Muscle layer of colon (tissue), 2 donors: ENCODE measurements around the gene SLC6A4.

Experiments
- H3K27ac ChIP-seq: one replicate; pipeline ENCODE4 v1.7.0; 2013; ENCODE audit warnings: low read depth, mild to moderate bottlenecking, low read length, moderate library complexity
- H3K27me3 ChIP-seq, 2 donors: one replicate each; pipeline ENCODE4 v1.7.0; 2013; ENCODE audit warnings: low read length in 2 of 2, mild to moderate bottlenecking in 2 of 2; ENCODE audit not compliant: insufficient read depth in 2 of 2, control insufficient read depth in 1 of 2
- H3K36me3 ChIP-seq: one replicate; pipeline ENCODE4 v1.7.0; 2013; ENCODE audit warnings: mild to moderate bottlenecking, low read length; ENCODE audit not compliant: insufficient read depth
- H3K4me1 ChIP-seq: one replicate; pipeline ENCODE4 v1.7.0; 2013; ENCODE audit warnings: mild to moderate bottlenecking, low read length; ENCODE audit not compliant: insufficient read depth
- H3K4me3 ChIP-seq, 2 donors: one replicate each; pipeline ENCODE4 v1.7.0; 2013; ENCODE audit warnings: low read length in 2 of 2, low read depth in 1 of 2, mild to moderate bottlenecking in 1 of 2, moderate library complexity in 1 of 2
- H3K9ac ChIP-seq: one replicate; pipeline ENCODE4 v1.7.0; 2013; ENCODE audit warnings: low read length
- H3K9me3 ChIP-seq: one replicate; pipeline ENCODE4 v1.7.0; 2013; ENCODE audit warnings: mild to moderate bottlenecking, low read length
- donor health status: abdominal sarcoma.
- donor health status: Adenocarcinoma of cecum.

SLC6A4 gene

DNA sequence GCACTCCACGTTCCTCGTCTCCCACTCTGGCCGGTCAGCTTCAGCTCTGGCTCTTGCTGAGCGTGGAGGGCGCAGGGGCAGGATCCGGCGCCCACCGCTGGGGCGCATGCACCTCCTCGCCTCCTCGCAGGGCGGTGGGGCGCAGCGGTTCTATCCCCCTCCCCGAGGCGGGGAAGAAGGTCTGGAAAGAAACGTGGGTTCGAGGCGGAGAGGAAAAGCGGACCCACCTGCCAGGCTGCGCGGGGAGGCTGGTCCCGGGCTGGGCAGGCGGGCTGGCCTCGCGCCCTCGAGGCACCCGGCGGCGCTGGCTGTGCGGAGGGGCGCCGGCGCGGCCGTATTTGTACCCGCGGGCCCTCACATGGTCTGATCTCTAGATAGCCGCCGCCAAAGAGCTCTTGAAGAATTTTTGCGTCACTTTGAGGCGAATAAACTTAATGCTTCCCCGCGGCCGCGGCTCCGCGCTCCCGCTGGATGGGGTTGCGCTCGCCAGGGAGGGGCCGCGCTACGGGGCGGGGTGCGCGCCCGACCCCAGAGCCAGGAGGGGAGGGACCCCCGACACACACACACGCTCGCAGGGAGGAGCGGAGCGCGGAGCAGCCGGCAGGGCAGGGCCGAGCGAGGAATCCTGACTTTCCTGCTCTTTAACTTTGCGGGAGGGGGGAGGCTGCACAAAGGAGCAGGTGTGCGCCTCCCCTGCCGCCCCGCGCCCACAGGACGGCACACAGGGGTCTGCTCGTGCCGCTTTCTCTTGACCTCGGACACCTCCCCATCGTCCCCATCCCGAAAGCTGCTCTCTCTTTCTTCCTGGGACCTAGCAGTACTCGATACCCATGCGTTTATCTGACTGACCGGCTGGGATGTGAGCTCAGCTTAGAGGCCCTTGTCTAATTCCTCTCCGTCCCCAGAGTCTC, at the start of gene SLC6A4:
SLC6A4 (minus strand) TSS at position 312 of the 911 bp plus-strand sequence. CDS start 13,739 bp downstream, outside the sequence.
- Histone ChIP-seq H3K27ac (no peak within 1 kb of the TSS), H3K27me3 (peaks cover 31 to 54% of the 10 kb centered on the region in 2 donors), H3K9ac (no peak within 1 kb of the TSS), H3K4me3 (peak within 1 kb of the TSS; percentile 38 to 52), H3K36me3 (no peaks in the 10 kb centered on the region), H3K4me1 (peaks cover 18% of the 10 kb centered on the region), H3K9me3 (no peaks in the 10 kb centered on the region)

- H3K27ac ChIP-seq, result no peak overlapping the region
- H3K36me3 ChIP-seq, result peaks cover 27% of the 10 kb centered on the region
- H3K27me3 ChIP-seq, result no peaks in the 10 kb centered on the region
- H3K9ac ChIP-seq, result no peak overlapping the region
- H3K4me1 ChIP-seq, result no peaks in the 10 kb centered on the region
- H3K9me3 ChIP-seq, result no peaks in the 10 kb centered on the region
- no peak overlapping the region for H3K4me3 ChIP-seq
Observed at GRCh38 chr17:30279156-30279555, 43.7 kb upstream of the SLC6A4 start.

DNA sequence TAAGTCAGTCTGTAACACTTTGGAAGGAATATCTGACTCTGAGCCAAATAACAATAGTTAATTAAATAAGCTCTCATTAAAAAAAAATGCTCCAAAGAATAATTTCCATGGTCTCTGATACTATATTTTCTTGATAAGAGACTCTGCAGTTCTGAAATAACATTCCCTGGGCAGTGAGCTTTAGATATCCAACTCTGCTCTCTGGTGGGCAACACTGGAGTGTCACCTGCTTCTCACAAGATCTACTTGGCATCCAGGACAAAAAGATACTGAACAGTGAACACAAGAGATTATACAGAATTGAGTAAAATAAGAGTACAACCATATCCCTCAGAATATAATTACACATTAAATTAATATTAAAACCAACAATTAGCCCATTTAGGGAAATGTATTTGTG, 42.5 kb upstream of the SLC6A4 start:
- Histone ChIP-seq H3K4me3 (no peak overlapping the region), H3K9ac (no peak overlapping the region), H3K27ac (no peak overlapping the region), H3K27me3 (no peaks in the 10 kb centered on the region), H3K9me3 (no peaks in the 10 kb centered on the region), H3K4me1 (no peaks in the 10 kb centered on the region), H3K36me3 (peaks cover 33% of the 10 kb centered on the region)

DNA sequence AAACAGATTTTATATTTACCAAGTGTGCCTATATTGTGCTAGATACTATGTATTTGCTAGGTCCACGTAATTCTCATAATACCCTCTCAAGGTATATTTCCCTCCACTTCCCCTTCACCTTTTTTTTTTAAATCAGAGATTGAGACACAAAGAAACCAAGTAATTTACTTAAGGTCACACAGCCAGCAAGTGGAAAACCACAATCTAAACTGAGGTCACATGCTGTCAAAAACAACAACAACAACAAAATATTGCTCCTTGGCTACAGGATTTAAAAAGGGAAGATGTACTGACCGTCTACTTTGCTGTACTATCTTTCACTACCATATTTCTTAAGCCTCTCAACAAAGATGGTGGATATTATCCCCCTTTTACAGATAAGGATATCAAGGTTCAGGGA, 40.4 kb upstream of the SLC6A4 start:
- Histone ChIP-seq H3K27ac (no peak overlapping the region), H3K4me3 (no peak overlapping the region), H3K9ac (no peak overlapping the region), H3K36me3 (peaks cover 45% of the 10 kb centered on the region), H3K27me3 (no peaks in the 10 kb centered on the region), H3K4me1 (no peaks in the 10 kb centered on the region), H3K9me3 (no peaks in the 10 kb centered on the region)

GRCh38 chr17:30274887-30275286, 39.4 kb upstream of the SLC6A4 start:
- no peak overlapping the region for H3K4me3 ChIP-seq
- H3K9ac ChIP-seq, result no peak overlapping the region
- H3K27me3 ChIP-seq, result no peaks in the 10 kb centered on the region
- peaks cover 51% of the 10 kb centered on the region for H3K36me3 ChIP-seq
- no peaks in the 10 kb centered on the region for H3K4me1 ChIP-seq
- H3K27ac ChIP-seq, result no peak overlapping the region
- no peaks in the 10 kb centered on the region for H3K9me3 ChIP-seq

GRCh38 chr17:30273373-30273772, 37.9 kb upstream of the SLC6A4 start:
- H3K4me3 ChIP-seq, result no peak overlapping the region
- H3K27me3 ChIP-seq, result no peaks in the 10 kb centered on the region
- no peaks in the 10 kb centered on the region for H3K9me3 ChIP-seq
- H3K27ac ChIP-seq, result no peak overlapping the region
- no peak overlapping the region for H3K9ac ChIP-seq
- peaks cover 57% of the 10 kb centered on the region for H3K36me3 ChIP-seq
- no peaks in the 10 kb centered on the region for H3K4me1 ChIP-seq

DNA sequence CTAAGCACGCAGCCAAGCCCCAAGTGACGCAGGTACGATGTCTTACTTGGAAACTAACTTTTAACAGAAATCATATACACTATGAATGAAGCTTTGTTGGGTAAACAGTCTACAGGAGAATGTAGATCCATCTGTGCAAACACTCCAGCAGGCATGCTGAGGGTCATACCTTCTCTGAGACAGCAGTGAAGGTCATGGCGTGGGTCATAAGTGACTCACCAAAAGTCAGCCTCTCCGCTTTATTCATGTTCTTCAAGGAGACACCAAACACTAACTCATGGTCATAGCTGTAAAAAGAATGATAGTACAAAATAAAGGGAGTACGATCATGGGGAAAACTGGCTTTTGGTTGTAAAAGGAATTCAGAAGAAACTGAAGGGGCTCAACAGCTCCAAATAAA, 35.6 kb upstream of the SLC6A4 start:
- Histone ChIP-seq H3K27me3 (no peaks in the 10 kb centered on the region), H3K9ac (no peak overlapping the region), H3K4me3 (no peak overlapping the region), H3K9me3 (no peaks in the 10 kb centered on the region), H3K27ac (no peak overlapping the region), H3K36me3 (peaks cover 65% of the 10 kb centered on the region), H3K4me1 (no peaks in the 10 kb centered on the region)

- Histone ChIP-seq H3K27me3 (no peaks in the 10 kb centered on the region), H3K36me3 (peaks cover 61% of the 10 kb centered on the region), H3K9me3 (no peaks in the 10 kb centered on the region), H3K27ac (no peak overlapping the region), H3K4me3 (no peak overlapping the region), H3K4me1 (no peaks in the 10 kb centered on the region), H3K9ac (no peak overlapping the region)
Observed at GRCh38 chr17:30267625-30268024, 32.1 kb upstream of the SLC6A4 start.

- no peak overlapping the region for H3K4me3 ChIP-seq
- H3K36me3 ChIP-seq, result peaks cover 47% of the 10 kb centered on the region
- H3K9me3 ChIP-seq, result no peaks in the 10 kb centered on the region
- no peaks in the 10 kb centered on the region for H3K4me1 ChIP-seq
- no peak overlapping the region for H3K9ac ChIP-seq
- no peaks in the 10 kb centered on the region for H3K27me3 ChIP-seq
- no peak overlapping the region for H3K27ac ChIP-seq
Observed at GRCh38 chr17:30263552-30264333, 28.2 kb upstream of the SLC6A4 start.

- no peak overlapping the region for H3K27ac ChIP-seq
- H3K9ac ChIP-seq, result no peak overlapping the region
- H3K9me3 ChIP-seq, result no peaks in the 10 kb centered on the region
- H3K36me3 ChIP-seq, result peaks cover 26% of the 10 kb centered on the region
- no peaks in the 10 kb centered on the region for H3K27me3 ChIP-seq
- no peak overlapping the region for H3K4me3 ChIP-seq
- no peaks in the 10 kb centered on the region for H3K4me1 ChIP-seq
Observed at GRCh38 chr17:30256756-30257506, 21.4 kb upstream of the SLC6A4 start.

GRCh38 chr17:30254150-30254549, 18.7 kb upstream of the SLC6A4 start:
- Histone ChIP-seq H3K27ac (no peak overlapping the region), H3K9ac (no peak overlapping the region), H3K27me3 (no peaks in the 10 kb centered on the region), H3K9me3 (no peaks in the 10 kb centered on the region), H3K4me1 (no peaks in the 10 kb centered on the region), H3K4me3 (no peak overlapping the region), H3K36me3 (peaks cover 22% of the 10 kb centered on the region)
